GM21717 (cell line): ENCODE measurements around the gene ZNF90.
"Not testable (repeated sequence)": the region's sequence is repeated elsewhere in the genome, so short reads cannot be mapped to it uniquely, and the experiment has no call there.

Experiments
- ATAC-seq: cut with Tn5 transposase; IDR thresholded peaks from one replicate; pipeline ENCODE4 v1.9.1; 2021; ENCODE audit warnings: mild to moderate bottlenecking, moderate library complexity; ENCODE audit not compliant: unreplicated experiment

The ZNF90 gene

GRCh38 chr19:20077791-20078463, at the start of gene ZNF90:
ZNF90 (plus strand) TSS chr19:20078000; CDS start chr19:20078133, 133 bp downstream.
- no peak for ATAC-seq

- ATAC-seq = no peak
Observed at GRCh38 chr19:20028611-20029010, 49.2 kb upstream of the ZNF90 start.

- no peak for ATAC-seq
Observed at GRCh38 chr19:20035935-20036334, 41.9 kb upstream of the ZNF90 start.

GRCh38 chr19:20038358-20039202, 39.2 kb upstream of the ZNF90 start:
- no peak for ATAC-seq

GRCh38 chr19:20039203-20039723, 38.5 kb upstream of the ZNF90 start, which contains the start of gene ZNF682:
ZNF682 (minus strand) TSS chr19:20039505; CDS start chr19:20039345, 160 bp downstream.
- peak; percentile 96 for ATAC-seq

GRCh38 chr19:20044663-20045062, 33.1 kb upstream of the ZNF90 start:
- no peak for ATAC-seq

GRCh38 chr19:20045742-20046141, 32.1 kb upstream of the ZNF90 start:
- not testable (repeated sequence) for ATAC-seq

- peak; percentile 78 for ATAC-seq
Observed at GRCh38 chr19:20051841-20052768, 25.7 kb upstream of the ZNF90 start.

GRCh38 chr19:20058738-20059137, 19.1 kb upstream of the ZNF90 start:
- not testable (repeated sequence) for ATAC-seq

GRCh38 chr19:20060282-20060681, 17.5 kb upstream of the ZNF90 start:
- ATAC-seq = no peak

GRCh38 chr19:20066861-20067260, 10.9 kb upstream of the ZNF90 start:
- ATAC-seq = no peak

- no peak for ATAC-seq
Observed at GRCh38 chr19:20067943-20068342, 9.9 kb upstream of the ZNF90 start.

GRCh38 chr19:20068559-20068958, 9.2 kb upstream of the ZNF90 start:
- not testable (repeated sequence) for ATAC-seq

- ATAC-seq = no peak
Observed at GRCh38 chr19:20070691-20071090, 7.1 kb upstream of the ZNF90 start.

- no peak for ATAC-seq
Observed at GRCh38 chr19:20072936-20073335, 4.9 kb upstream of the ZNF90 start.

GRCh38 chr19:20078581-20079031, 806 bp downstream of the ZNF90 start:
- no peak for ATAC-seq

- no peak for ATAC-seq
Observed at GRCh38 chr19:20079476-20079875, 1.7 kb downstream of the ZNF90 start.

- no peak for ATAC-seq
Observed at GRCh38 chr19:20080656-20081055, 2.9 kb downstream of the ZNF90 start.

GRCh38 chr19:20082232-20082833, 4.5 kb downstream of the ZNF90 start:
- ATAC-seq = not testable (repeated sequence)

GRCh38 chr19:20082876-20083275, 5.1 kb downstream of the ZNF90 start:
- ATAC-seq = not testable (repeated sequence)
